ENCODE data around the gene FANCI.

The FANCI gene

DNA sequence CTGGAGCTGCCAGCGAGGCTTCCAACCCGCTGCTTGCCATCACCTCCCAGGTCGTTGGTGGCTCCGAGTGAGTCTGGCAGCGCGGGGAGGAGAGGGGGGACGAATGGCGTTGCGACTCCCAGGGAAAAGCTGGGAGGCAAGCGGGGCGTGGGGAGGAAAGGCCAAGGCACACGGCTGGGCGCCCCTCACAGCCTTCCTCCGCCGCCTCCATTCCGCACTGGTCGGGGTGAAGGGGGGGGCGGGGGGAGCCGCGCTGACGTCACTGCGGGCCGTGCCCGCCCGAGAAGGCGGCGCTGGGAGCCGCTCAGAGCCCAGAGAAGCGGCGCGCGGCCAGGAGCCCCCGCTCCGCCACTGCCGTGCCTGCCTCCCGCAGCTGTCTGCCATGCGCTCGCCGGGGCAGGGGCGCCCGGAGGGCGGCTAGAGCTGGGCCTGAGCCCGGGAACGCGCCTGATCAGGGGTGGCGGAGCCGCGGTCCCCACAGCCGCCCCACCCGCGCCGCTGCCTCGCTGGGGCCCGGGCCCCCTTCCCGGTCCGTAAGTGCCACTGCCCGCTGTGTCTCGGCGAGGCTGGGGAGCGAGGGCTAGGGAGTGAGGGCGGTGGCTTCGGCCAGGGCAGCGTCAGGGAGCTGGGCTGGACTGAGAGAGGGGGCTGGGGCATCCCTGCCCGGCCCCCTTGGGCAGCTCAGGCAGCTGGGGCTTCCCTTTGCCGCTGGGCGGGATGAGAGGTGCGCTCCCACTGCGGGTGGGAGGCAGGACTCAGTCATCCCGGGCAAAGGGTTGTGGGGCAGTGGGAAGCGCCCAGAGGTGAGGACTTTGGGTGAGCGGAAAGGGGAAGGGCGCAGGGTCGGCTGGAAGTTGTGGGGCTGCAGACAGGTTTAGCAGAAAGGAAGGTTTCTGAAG is 118.7 kb downstream of the FANCI start:
- TF ChIP-seq, protein P1, sequence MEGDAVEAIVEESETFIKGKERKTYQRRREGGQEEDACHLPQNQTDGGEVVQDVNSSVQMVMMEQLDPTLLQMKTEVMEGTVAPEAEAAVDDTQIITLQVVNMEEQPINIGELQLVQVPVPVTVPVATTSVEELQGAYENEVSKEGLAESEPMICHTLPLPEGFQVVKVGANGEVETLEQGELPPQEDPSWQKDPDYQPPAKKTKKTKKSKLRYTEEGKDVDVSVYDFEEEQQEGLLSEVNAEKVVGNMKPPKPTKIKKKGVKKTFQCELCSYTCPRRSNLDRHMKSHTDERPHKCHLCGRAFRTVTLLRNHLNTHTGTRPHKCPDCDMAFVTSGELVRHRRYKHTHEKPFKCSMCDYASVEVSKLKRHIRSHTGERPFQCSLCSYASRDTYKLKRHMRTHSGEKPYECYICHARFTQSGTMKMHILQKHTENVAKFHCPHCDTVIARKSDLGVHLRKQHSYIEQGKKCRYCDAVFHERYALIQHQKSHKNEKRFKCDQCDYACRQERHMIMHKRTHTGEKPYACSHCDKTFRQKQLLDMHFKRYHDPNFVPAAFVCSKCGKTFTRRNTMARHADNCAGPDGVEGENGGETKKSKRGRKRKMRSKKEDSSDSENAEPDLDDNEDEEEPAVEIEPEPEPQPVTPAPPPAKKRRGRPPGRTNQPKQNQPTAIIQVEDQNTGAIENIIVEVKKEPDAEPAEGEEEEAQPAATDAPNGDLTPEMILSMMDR (IDR thresholded peaks at IDR 0.05; ENCODE audit: low read depth, low read length, missing control alignments) = no peak
- no peak overlapping the region for H3K4me3 ChIP-seq (replicated peaks; ENCODE audit: low read depth, low read length)
- DNase-seq (ENCODE audit: extremely low read depth, low read depth) = no peak

DNA sequence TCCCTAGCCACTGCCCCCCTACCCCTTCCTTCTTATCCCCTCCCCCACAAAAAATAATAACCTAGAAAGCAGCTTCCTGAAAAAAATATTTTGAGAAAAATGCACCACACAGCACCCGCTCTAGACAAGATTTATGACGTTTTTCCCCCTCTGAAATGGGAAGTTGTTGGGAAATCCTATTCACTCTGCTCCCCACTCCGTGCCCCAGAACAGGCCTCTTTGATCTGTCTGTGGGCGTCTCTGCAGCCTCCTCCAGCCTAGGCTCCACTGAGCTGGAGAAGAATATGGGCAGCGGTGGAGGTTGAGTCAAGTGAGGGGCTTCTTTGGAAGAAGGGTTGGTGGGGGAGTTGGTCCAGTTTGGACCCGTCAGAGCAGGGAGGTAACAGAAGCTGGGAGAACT is 119.4 kb downstream of the FANCI start:
- DNase-seq (ENCODE audit: extremely low read depth, low read depth) = no peak
- TF ChIP-seq, protein P1 (IDR thresholded peaks at IDR 0.05; ENCODE audit: low read depth, low read length, missing control alignments) = no peak
- H3K4me3 ChIP-seq (replicated peaks; ENCODE audit: low read depth, low read length) = no peak overlapping the region

DNA sequence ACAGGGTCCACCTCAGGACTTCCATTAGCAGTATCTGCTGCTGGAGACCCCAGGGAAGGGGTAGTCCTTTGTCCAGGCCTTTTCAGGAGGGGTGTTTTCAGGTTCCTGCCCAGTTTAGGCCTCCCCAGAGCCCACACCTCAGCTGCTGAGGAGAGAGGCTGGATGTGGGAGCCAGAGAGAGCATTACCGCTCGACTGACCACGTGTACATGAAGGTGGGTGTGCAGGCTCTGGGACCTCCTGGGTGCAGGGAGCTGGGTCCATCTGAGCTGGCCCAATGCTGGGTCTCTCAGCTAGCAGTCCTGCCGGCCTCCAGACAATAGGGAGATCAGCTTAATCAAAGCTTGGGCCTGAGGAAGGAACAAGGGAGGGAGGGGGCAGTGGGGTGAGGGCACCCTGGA is 120.0 kb downstream of the FANCI start:
- DNase-seq (ENCODE audit: extremely low read depth, low read depth) = no peak
- TF ChIP-seq, protein P1 (IDR thresholded peaks at IDR 0.05; ENCODE audit: low read depth, low read length, missing control alignments) = no peak
- no peak overlapping the region for H3K4me3 ChIP-seq (replicated peaks; ENCODE audit: low read depth, low read length)

DNA sequence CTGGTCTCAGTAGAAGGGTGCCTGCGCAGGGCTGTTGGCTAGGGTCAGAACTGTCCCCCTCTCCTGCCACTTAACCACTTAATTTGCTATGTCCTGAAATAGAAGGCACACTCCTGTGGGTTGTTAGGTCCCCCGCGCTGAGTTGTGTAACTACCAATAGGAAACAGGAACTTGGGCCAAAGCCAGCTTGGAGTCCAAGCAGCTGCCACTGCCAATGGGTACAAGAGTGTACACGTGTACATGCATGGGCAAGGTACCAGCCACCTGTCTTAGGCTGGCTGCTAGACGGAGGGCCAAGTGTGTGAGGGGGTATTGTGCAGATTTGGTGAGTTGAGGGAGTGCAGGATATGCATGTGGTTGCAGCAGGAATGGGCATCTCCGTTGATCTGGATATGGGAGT is 120.6 kb downstream of the FANCI start:
- DNase-seq (ENCODE audit: extremely low read depth, low read depth) = no peak
- TF ChIP-seq, protein P1 (IDR thresholded peaks at IDR 0.05; ENCODE audit: low read depth, low read length, missing control alignments) = no peak
- H3K4me3 ChIP-seq (replicated peaks; ENCODE audit: low read depth, low read length) = no peak overlapping the region

DNA sequence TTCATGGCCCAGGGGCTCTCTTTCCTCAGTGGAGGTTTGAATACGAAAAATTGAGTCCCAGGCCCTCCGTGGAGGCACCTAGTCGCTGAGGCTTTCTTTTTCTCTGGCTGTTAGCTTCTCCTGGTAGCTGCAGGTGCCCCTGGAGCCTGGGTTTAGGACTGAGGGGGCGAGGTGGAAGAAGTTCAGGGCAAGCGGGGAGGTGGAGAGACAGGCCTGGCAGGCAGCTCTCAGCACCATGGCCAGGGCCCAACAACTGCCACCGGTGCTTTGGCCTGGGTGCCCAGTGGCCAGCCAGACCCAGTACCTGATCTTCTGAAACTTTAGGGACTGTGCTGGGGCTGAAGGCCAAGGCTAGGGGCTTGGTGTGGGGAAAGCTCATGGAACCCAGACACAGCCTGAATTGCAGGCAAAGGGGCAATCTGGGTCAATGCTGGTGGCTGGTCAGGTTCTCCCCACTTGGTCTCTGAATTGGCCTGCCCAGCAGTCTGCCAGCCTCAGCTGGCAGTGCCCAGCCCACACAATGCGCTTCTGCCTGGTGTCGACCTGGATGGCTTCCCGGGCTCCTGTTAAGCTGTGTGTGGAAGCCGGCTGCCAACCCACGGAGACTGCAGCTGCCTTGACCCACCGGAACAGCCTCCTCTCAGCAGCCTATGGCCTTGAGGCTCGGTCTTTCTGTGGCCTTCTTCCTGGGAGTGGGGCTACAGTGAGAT is 121.1 kb downstream of the FANCI start:
- DNase-seq (ENCODE audit: extremely low read depth, low read depth) = no peak
- TF ChIP-seq, protein P1 (IDR thresholded peaks at IDR 0.05; ENCODE audit: low read depth, low read length, missing control alignments) = no peak
- no peak overlapping the region for H3K4me3 ChIP-seq (replicated peaks; ENCODE audit: low read depth, low read length)

DNA sequence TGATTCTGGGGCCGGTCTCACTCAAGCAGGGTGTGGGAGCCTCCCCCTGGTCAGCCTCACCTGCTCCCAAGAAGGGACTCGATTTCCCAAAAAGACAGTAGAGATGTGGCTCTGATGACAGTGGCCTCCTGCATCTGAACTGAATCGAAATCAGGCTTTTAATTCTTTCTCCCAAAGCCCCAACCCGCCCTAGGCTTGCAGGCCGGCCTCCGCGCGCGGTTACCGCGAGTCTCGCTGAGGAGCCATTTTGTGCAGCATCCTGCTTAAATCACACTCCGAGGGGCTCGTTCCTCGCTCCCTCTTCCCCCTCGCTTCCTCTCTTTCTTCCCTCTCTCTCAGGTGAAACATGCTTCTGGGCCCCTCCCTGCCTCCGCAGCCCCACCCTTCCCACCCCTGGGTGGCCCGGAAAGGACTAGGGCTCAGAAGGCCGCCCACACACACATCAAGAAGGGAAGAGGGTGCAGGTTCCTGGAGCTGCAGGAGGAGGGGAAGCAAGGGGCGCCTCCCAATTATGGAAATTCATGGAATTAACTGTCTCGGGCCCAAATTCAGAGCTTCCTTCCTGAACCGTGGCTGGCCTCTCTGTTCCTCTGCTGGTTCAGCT is 121.8 kb downstream of the FANCI start:
- DNase-seq (ENCODE audit: extremely low read depth, low read depth) = no peak
- H3K4me3 ChIP-seq (replicated peaks; ENCODE audit: low read depth, low read length) = no peak overlapping the region
- TF ChIP-seq, protein P1 (IDR thresholded peaks at IDR 0.05; ENCODE audit: low read depth, low read length, missing control alignments) = no peak

All from HFF-Myc (cell line).